Measurements from ENCODE around the gene ZNF674.
"Not testable (repeated sequence)": the region's sequence is repeated elsewhere in the genome, so short reads cannot be mapped to it uniquely, and the experiment has no call there.

The ZNF674 gene

DNA sequence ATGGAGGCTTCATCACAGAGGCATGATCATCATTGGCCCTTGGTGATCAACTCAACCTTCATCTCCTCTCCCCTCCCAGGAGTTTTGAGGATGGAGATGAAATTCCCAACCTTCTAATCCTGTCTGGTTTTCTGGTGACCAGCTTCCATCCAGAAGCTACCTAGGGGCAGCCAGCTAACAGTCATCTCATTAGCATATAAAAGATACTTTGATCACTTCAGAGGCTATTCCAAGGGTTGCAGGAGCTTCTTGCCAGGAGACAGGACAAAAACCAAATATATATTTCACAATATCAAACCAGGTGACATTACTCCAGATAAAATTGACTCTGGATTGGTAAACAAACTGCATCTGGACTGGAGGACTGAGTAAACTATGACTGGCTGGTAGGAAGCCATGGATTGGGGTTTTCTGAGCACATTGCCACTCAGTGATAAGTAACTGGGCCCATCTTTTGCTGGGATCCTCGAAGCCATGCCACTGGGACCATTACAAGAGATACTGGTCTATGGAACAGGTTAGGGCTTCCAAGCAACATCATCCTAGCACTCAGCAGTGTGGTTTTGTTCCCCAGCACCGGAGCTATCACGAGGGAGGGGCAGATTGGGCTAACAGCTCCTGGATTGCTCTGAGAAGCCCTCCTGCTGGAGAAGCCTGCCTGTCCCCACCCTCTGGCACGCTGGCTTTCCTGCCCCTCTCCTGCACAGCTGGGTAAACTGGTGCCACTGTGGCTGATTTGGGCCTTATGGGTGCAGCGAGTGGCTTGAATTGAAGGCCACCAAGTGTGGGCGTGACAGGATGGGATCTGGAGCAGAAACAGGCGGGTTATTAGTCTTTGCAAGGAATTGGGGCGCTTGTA lies 84.2 kb downstream of the ZNF674 start:
- not testable (repeated sequence) for DNase-seq

DNA sequence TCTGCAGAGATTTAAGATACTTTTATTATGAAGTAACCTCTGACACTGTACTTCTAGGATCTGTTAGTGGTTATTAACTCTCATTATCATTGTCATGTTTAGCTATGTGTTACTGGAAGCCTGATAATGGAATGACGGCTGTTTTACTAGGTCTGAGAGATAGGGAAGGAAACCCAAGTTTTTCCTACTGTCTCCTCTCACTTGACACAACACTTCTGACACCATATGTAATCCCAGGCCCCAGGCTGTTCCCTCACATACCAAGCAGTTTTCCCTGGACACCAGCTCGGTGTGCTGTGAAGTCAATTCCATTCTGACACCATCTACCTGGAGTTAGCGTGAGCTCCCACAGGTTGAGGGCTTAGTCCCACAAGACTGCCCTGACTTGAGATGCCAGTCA lies 85.6 kb downstream of the ZNF674 start:
- no peak for DNase-seq

DNA sequence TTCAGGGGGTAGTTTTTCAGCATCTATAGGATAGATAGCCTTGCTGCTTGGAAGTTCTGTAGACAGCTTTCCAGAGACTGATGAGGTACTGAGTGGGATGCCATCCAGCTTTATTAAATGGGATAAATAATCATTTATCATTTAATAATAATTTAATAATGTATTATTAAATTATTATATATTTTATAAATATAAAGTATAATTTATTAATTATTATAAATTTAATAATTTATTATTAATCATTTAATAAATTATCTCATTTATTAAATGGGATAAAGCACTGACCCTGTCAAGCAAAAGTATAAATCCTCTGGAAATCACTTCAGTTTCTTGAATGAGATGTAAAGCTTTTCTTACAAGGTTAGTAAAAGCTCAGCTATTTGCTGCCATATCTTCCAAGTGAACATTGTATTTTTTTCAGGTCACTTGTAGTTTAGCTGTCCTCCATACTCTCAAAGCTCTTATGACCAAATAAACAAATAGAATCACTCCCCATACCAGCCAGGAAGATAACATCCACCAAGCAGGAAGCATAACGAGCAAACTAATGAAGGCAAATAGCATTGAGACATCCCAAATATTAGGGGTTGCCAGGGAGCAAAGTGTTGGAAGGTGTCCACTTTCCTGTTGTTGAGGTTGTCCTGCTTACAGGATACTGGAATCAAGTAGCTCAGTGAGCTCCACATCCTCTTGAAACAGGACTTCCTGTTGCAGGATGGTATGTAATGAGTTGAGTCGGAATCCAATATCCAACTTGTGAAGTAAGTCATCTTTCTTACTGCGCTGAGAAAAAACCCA lies 88.9 kb downstream of the ZNF674 start:
- no peak for DNase-seq

All from activated CD8-positive, alpha-beta memory T cell treated with anti-CD3 and anti-CD28 coated beads, Interleukin-2, amount 50 U/mL, for 4 hours (primary cell).